PC-3 (cell line): Measurements from ENCODE around the gene CMKLR1. TPM values are rescaled to one million over a fixed set of nuclear protein-coding genes. Genes with fewer than 3 reads are reported as not detected.

ENCODE experiments used
- total RNA-seq: library from RNA; depleted of rRNA; stranded (reverse); fragments of >200 nt; gene quantifications from 2 replicates; pipeline ENCODE4 v1.2.3, GENCODE V29; 2014; rRNA removed

CMKLR1 gene
- total RNA-seq, 1 experiment from 2014 or later = not detected

Other genes starting within 250 kb of the CMKLR1 start
- not detected in 2 replicates for gene WSCD2, start 210.0 kb downstream of the CMKLR1 start, total RNA-seq
- 6.4 and 18.5 TPM in 2 replicates for gene FICD, start 176.0 kb upstream of the CMKLR1 start, total RNA-seq
- gene SART3, start 221.9 kb upstream of the CMKLR1 start, total RNA-seq = 148 and 165 TPM in 2 replicates
- 120 and 181 TPM in 2 replicates for gene ISCU, start 223.3 kb upstream of the CMKLR1 start, total RNA-seq